Measurements from ENCODE around the gene KMT2C. TPM values are rescaled to one million over a fixed set of nuclear protein-coding genes. Genes with fewer than 3 reads are reported as not detected.
"Not testable (repeated sequence)": the region's sequence is repeated elsewhere in the genome, so short reads cannot be mapped to it uniquely, and the experiment has no call there.

KMT2C gene
- total and polyA plus RNA-seq, 4 experiments from 2014 or later = 2.7 to 129 (median 74.5) TPM

DNA sequence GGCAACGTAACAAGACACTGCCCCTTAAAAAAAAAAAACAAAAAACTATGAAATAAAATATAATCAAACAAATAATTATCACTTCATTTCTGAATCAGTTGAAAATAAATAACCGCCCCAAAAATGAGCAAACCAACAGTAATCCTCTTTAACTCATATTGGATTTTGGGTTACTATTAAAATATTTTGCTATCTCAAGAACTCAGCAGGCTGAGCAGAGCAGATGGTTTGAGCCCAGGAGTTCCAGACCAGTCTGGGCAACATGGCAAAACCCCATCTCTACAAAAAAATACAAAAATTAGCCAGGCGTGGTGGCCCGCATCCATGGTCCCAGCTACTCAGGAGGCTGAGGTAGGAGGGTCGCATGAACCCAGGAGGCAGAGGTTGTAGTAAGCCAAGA lies 216.2 kb downstream of the KMT2C start:
- H3K9me3 ChIP-seq (ENCODE audit: control insufficient read depth in 1 of 2, low read length in 2 of 2); DNase-seq; H3K27me3 ChIP-seq (ENCODE audit: insufficient read depth, low read length); H3K27ac ChIP-seq (ENCODE audit: low read depth, low read length); H3K27ac Mint-ChIP-seq; H3K4me3 ChIP-seq (ENCODE audit: low read length in 2 of 2); H3K27me3 Mint-ChIP-seq; CTCF ChIA-PET (ENCODE audit: partially characterized antibody); H3K4me1 ChIP-seq (ENCODE audit: insufficient read depth, low read length); H3K4me1 Mint-ChIP-seq; H3K4me3 Mint-ChIP-seq; H3K36me3 ChIP-seq (ENCODE audit: insufficient read depth, low read length); H3K9me3 Mint-ChIP-seq; intact Hi-C loops (cut with micrococcal nuclease); POLR2A ChIA-PET (ENCODE audit: partially characterized antibody): not testable (repeated sequence)
- H3K36me3 Mint-ChIP-seq = peaks cover 33 to 54% of the 10 kb centered on the region in 2 donors

GRCh38 chr7:152208766-152209165 lies 227.0 kb downstream of the KMT2C start:
- H3K9me3 Mint-ChIP-seq; POLR2A ChIA-PET (ENCODE audit: partially characterized antibody); H3K27me3 ChIP-seq (ENCODE audit: insufficient read depth, low read length); H3K27me3 Mint-ChIP-seq; H3K27ac ChIP-seq (ENCODE audit: low read depth, low read length); H3K36me3 ChIP-seq (ENCODE audit: insufficient read depth, low read length); H3K9me3 ChIP-seq (ENCODE audit: control insufficient read depth in 1 of 2, low read length in 2 of 2); H3K4me1 ChIP-seq (ENCODE audit: insufficient read depth, low read length); H3K4me1 Mint-ChIP-seq; H3K4me3 ChIP-seq (ENCODE audit: low read length in 2 of 2); H3K4me3 Mint-ChIP-seq; intact Hi-C loops (cut with micrococcal nuclease); DNase-seq; H3K27ac Mint-ChIP-seq; CTCF ChIA-PET (ENCODE audit: partially characterized antibody): not testable (repeated sequence)
- H3K36me3 Mint-ChIP-seq = peaks cover 23 to 49% of the 10 kb centered on the region in 2 donors

DNA sequence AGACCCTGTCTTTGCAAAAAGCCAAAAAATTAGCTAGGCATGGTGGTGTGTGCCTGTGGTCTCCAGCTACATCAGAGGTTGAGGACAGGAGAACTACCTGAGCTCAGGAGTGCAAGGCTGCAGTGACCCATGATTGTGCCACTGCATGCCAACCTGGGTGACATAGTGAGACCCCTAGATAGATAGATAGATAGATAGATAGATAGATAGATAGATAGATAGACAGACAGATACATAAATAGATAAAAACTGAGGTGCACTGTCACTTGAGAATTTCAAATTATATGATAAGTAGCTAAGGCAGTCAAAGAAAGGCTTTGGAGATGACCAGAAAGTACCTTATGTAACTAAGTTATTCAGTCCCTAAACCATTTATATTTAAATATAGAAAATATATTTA lies 231.4 kb downstream of the KMT2C start:
- not testable (repeated sequence) for H3K4me3 Mint-ChIP-seq
- CTCF ChIA-PET (ENCODE audit: partially characterized antibody) = interaction anchor here (0.6 to 1.0 kb wide), 2 partner anchors 49 to 502 kb away, joined by 3 read pairs; no protein-coding TSS in a partner anchor

DNA sequence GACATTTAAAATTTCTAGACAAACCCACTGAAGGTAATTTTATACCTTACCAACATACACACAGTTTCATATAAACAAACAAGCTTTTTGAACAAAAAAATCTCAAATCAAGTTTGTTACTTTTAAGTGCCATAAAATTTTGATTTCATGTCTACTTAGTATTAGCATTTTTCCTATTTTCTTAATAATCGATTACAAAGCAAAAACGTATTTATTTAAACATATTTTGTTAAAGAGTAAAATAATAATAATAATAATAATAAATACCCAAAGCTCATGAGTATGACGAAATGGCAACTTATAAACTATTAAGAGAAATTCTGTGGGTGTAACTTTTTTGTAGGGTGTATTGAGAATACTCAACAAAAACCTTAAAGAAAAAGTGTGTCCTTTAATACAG lies 232.7 kb downstream of the KMT2C start:
- Mint-ChIP-seq H3K36me3 (peaks cover 43 to 61% of the 10 kb centered on the region in 2 donors), H3K4me1 (no peaks in the 10 kb centered on the region), H3K27ac (no peak overlapping the region), H3K4me3 (no peak overlapping the region), H3K27me3 (no peaks in the 10 kb centered on the region), H3K9me3 (no peaks in the 10 kb centered on the region)
- Histone ChIP-seq H3K4me3 (ENCODE audit: low read length in 2 of 2) (no peak overlapping the region), H3K9me3 (ENCODE audit: control insufficient read depth in 1 of 2, low read length in 2 of 2) (no peaks in the 10 kb centered on the region), H3K27ac (ENCODE audit: low read depth, low read length) (no peak overlapping the region), H3K4me1 (ENCODE audit: insufficient read depth, low read length) (no peaks in the 10 kb centered on the region), H3K27me3 (ENCODE audit: insufficient read depth, low read length) (no peaks in the 10 kb centered on the region), H3K36me3 (ENCODE audit: insufficient read depth, low read length) (peaks cover 15% of the 10 kb centered on the region)
- POLR2A ChIA-PET (ENCODE audit: partially characterized antibody) = no interaction called here
- intact Hi-C loops (cut with micrococcal nuclease) = no loop called here
- CTCF ChIA-PET (ENCODE audit: partially characterized antibody) = interaction anchor here (0.6 kb wide), 1 partner anchor 305 kb away, joined by 3 read pairs; no protein-coding TSS in a partner anchor
- no peak for DNase-seq

More for the DNA sequence above, 231.4 kb downstream of the KMT2C start:
- H3K36me3 Mint-ChIP-seq = peaks cover 34 to 51% of the 10 kb centered on the region in 2 donors
- H3K36me3 ChIP-seq (ENCODE audit: insufficient read depth, low read length); intact Hi-C loops (cut with micrococcal nuclease); H3K27me3 ChIP-seq (ENCODE audit: insufficient read depth, low read length); H3K9me3 Mint-ChIP-seq; H3K27ac Mint-ChIP-seq; DNase-seq; H3K27ac ChIP-seq (ENCODE audit: low read depth, low read length); POLR2A ChIA-PET (ENCODE audit: partially characterized antibody); H3K4me3 ChIP-seq (ENCODE audit: low read length in 2 of 2); H3K9me3 ChIP-seq (ENCODE audit: control insufficient read depth in 1 of 2, low read length in 2 of 2); H3K4me1 Mint-ChIP-seq; H3K27me3 Mint-ChIP-seq; H3K4me1 ChIP-seq (ENCODE audit: insufficient read depth, low read length): not testable (repeated sequence)

GRCh38 chr7:152202056-152202455 lies 233.7 kb downstream of the KMT2C start:
- no peaks in the 10 kb centered on the region for H3K9me3 ChIP-seq (ENCODE audit: control insufficient read depth in 1 of 2, low read length in 2 of 2)
- ChIA-PET CTCF (ENCODE audit: partially characterized antibody) (no interaction called here), POLR2A (ENCODE audit: partially characterized antibody) (no interaction called here)
- Mint-ChIP-seq H3K4me1 (no peaks in the 10 kb centered on the region), H3K36me3 (peaks cover 48 to 63% of the 10 kb centered on the region in 2 donors), H3K27ac (peak overlapping the region in 1 of 7 donors; percentile 37), H3K4me3 (no peak overlapping the region), H3K27me3 (no peaks in the 10 kb centered on the region), H3K9me3 (no peaks in the 10 kb centered on the region)
- intact Hi-C loops (cut with micrococcal nuclease) = no loop called here
- no peak overlapping the region for H3K4me3 ChIP-seq (ENCODE audit: low read length in 2 of 2)
- no peaks in the 10 kb centered on the region for H3K27me3 ChIP-seq (ENCODE audit: insufficient read depth, low read length)
- no peaks in the 10 kb centered on the region for H3K4me1 ChIP-seq (ENCODE audit: insufficient read depth, low read length)
- H3K27ac ChIP-seq (ENCODE audit: low read depth, low read length) = no peak overlapping the region
- no peak for DNase-seq
- peaks cover 18% of the 10 kb centered on the region for H3K36me3 ChIP-seq (ENCODE audit: insufficient read depth, low read length)

DNA sequence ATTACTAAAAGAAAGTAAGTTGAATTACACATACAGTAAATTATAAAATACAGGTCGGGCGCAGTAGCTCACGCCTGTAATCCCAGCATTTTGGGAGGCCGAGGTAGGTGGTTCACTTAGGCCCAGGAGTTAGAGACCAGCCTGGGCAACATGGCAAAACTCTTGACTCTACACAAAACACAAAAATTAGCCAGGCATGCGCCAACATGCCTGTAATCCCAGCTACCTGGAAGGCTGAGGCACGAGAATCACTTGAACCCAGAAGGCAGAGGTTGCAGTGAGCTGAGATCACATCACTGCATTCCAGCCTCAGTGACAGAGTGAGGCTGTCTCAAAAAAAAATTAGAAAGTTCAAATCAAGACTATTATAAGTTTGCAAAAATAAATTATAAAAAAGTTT lies 235.4 kb downstream of the KMT2C start:
- peaks cover 25% of the 10 kb centered on the region for H3K36me3 ChIP-seq (ENCODE audit: insufficient read depth, low read length)
- intact Hi-C loops (cut with micrococcal nuclease) = no loop called here
- POLR2A ChIA-PET (ENCODE audit: partially characterized antibody) = no interaction called here
- Mint-ChIP-seq H3K27ac (no peak overlapping the region), H3K27me3 (no peaks in the 10 kb centered on the region), H3K4me3 (no peak overlapping the region), H3K9me3 (no peaks in the 10 kb centered on the region), H3K4me1 (peaks cover 0 to 6% (median 2%) of the 10 kb centered on the region in 4 donors), H3K36me3 (peaks cover 52 to 68% of the 10 kb centered on the region in 2 donors)
- no peak overlapping the region for H3K4me3 ChIP-seq (ENCODE audit: low read length in 2 of 2)
- no peaks in the 10 kb centered on the region for H3K9me3 ChIP-seq (ENCODE audit: control insufficient read depth in 1 of 2, low read length in 2 of 2)
- H3K27ac ChIP-seq (ENCODE audit: low read depth, low read length) = no peak overlapping the region
- CTCF ChIA-PET (ENCODE audit: partially characterized antibody) = no interaction called here
- no peak for DNase-seq
- no peaks in the 10 kb centered on the region for H3K27me3 ChIP-seq (ENCODE audit: insufficient read depth, low read length)
- H3K4me1 ChIP-seq (ENCODE audit: insufficient read depth, low read length) = no peaks in the 10 kb centered on the region

DNA sequence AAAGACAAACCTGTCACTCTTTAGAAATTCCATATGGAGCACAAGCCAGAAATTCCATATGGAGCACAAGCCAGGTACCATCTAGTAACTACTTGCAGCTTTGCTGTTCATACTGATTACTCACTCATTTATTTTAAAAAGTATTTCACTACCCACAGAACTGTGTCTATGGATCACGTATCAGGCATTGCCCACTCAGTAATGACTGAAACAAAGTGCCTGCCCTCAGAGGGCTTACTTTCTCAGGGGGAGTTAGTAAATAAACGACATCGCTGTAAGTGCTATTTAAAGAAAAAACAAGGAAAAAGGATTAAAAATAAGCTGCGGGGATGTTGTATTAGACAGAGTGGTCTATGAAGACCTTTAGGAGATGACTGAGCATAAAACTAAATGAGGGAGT lies 239.4 kb downstream of the KMT2C start:
- H3K27ac Mint-ChIP-seq = peak overlapping the region in 3 of 7 donors; percentile 4 to 82 (median 9)
- peaks cover 39% of the 10 kb centered on the region for H3K36me3 ChIP-seq (ENCODE audit: insufficient read depth, low read length)

GRCh38 chr7:152193880-152194279 lies 241.9 kb downstream of the KMT2C start:
- H3K4me1 Mint-ChIP-seq = peaks cover 0 to 8% (median 3%) of the 10 kb centered on the region in 4 donors
- ChIA-PET POLR2A (ENCODE audit: partially characterized antibody) (no interaction called here), CTCF (ENCODE audit: partially characterized antibody) (interaction anchor here (1.4 to 1.9 kb wide), 2 partner anchors 16 to 513 kb away, joined by 3 to 6 read pairs; no protein-coding TSS in a partner anchor)
- H3K27ac Mint-ChIP-seq = peak overlapping the region in 1 of 7 donors; percentile 19
- Histone ChIP-seq H3K27me3 (ENCODE audit: insufficient read depth, low read length) (no peaks in the 10 kb centered on the region), H3K4me1 (ENCODE audit: insufficient read depth, low read length) (no peaks in the 10 kb centered on the region), H3K4me3 (ENCODE audit: low read length in 2 of 2) (no peak overlapping the region), H3K27ac (ENCODE audit: low read depth, low read length) (no peak overlapping the region), H3K36me3 (ENCODE audit: insufficient read depth, low read length) (peaks cover 45% of the 10 kb centered on the region), H3K9me3 (ENCODE audit: control insufficient read depth in 1 of 2, low read length in 2 of 2) (no peaks in the 10 kb centered on the region)
- H3K27me3 Mint-ChIP-seq = no peaks in the 10 kb centered on the region
- intact Hi-C loops (cut with micrococcal nuclease) = no loop called here
- DNase-seq = no peak
- H3K4me3 Mint-ChIP-seq = no peak overlapping the region
- no peaks in the 10 kb centered on the region for H3K9me3 Mint-ChIP-seq
- H3K36me3 Mint-ChIP-seq = peaks cover 58 to 76% of the 10 kb centered on the region in 2 donors

More for the DNA sequence above, 239.4 kb downstream of the KMT2C start:
- intact Hi-C loops (cut with micrococcal nuclease) = no loop called here
- Histone ChIP-seq H3K27ac (ENCODE audit: low read depth, low read length) (no peak overlapping the region), H3K4me3 (ENCODE audit: low read length in 2 of 2) (no peak overlapping the region), H3K4me1 (ENCODE audit: insufficient read depth, low read length) (no peaks in the 10 kb centered on the region), H3K9me3 (ENCODE audit: control insufficient read depth in 1 of 2, low read length in 2 of 2) (no peaks in the 10 kb centered on the region), H3K27me3 (ENCODE audit: insufficient read depth, low read length) (no peaks in the 10 kb centered on the region)
- DNase-seq = no peak
- ChIA-PET POLR2A (ENCODE audit: partially characterized antibody) (no interaction called here), CTCF (ENCODE audit: partially characterized antibody) (no interaction called here)
- Mint-ChIP-seq H3K4me3 (no peak overlapping the region), H3K9me3 (no peaks in the 10 kb centered on the region), H3K4me1 (peaks cover 0 to 7% (median 3%) of the 10 kb centered on the region in 4 donors), H3K27me3 (no peaks in the 10 kb centered on the region), H3K36me3 (peaks cover 57 to 67% of the 10 kb centered on the region in 2 donors)
